HG03460 (cell line): ENCODE data around the gene IP6K3.

Source experiments
- ATAC-seq: cut with Tn5 transposase; IDR thresholded peaks from one replicate; pipeline ENCODE4 v1.9.1; 2021; ENCODE audit not compliant: unreplicated experiment

IP6K3 gene

DNA sequence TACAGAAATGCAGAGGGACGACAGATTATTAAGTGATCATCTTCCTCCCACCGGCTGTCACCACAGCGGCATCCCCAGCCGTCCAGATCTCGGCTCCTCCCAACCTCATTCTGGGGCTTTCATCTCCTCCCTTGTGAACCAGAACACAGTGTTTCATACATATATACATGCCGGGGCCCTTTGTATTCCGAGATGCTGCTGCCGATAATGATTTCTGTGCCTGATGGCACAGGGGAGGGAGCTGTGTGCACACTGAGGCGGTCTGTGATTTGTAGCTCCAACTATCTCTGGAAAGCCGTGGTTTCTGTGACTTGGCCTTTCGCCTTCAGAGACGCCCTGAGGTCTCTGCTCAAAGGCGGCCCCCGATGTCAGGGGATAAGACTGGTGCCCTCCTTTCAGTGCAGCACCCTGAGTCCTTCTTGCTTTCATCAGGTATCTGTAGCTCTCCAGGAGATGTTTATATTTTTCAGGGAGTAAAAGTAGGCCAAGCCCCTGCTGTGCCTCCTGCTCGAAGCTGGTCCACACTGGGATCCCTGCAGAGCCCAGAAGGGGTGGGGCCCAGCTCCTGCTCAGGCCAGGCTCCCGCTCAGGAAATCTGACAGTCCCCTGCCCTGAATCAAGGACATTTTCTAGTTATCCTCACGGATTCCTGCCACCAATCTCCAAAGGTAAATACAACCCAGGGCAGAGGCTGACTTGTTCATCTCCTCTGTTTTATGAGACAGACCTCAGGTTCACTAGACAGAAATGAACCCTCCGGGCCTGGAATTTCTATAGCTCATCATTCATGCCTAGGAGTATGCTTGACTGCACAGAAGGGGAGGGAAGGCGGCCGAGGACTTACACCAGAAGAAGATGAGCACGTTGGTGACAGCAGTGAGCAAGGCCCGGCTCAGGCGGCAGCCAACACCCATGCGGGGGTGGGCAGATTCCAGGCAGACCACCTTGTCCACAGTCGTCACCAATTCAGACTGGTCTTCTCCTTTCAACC, 31.0 kb upstream of the IP6K3 start:
- ATAC-seq, result no peak

- ATAC-seq, result no peak
These were observed 30.1 kb upstream of the IP6K3 start for GRCh38 chr6:33776764-33777163.

- ATAC-seq, result no peak
These were observed 29.5 kb upstream of the IP6K3 start for GRCh38 chr6:33776186-33776585.

- no peak for ATAC-seq
These were observed 28.1 kb upstream of the IP6K3 start for GRCh38 chr6:33774774-33775173.

- ATAC-seq, result no peak
These were observed 26.3 kb upstream of the IP6K3 start for GRCh38 chr6:33772902-33773472.

DNA sequence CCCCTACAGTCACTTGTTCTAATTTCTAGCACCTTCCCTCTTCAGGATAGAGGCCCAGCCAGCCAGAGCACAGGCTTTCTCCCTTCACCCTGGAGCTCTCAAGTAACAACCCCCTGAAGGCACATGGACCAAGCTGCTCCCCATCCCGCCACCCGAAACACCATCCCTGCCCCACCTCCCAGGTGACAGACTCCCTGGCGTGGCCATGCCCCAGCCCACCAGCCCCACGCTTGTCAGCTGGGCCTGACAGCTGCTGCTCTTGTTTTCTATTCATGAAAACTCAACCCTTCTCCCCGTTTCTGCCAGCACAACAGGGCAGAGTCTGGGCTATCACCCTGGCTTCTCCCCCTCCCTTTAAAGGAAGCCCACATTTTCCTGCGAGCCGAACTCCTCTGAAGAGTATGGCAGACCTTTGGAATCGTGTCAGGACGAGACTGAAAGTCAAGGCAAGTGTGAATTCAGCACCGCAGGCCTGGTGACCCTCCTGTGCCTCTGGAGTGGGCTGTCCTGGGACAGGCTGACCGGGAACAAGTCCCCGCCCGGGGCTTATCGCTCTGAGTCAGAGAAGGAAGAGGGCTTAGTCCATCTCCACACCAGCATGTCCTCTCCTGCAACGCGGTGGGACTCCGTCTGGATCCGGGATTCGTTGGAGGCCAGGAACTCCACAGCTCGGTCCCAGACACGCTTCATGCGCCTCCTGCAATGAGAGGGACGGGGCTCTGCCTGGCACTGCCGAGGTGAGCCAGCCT, 25.6 kb upstream of the IP6K3 start:
- no peak for ATAC-seq

GRCh38 chr6:33771146-33772081, 24.7 kb upstream of the IP6K3 start:
- no peak for ATAC-seq

- no peak for ATAC-seq
These were observed 24.1 kb upstream of the IP6K3 start for GRCh38 chr6:33770833-33771145.

GRCh38 chr6:33770124-33770832, 23.6 kb upstream of the IP6K3 start:
- ATAC-seq, result no peak

GRCh38 chr6:33769248-33769821, 22.6 kb upstream of the IP6K3 start:
- no peak for ATAC-seq

DNA sequence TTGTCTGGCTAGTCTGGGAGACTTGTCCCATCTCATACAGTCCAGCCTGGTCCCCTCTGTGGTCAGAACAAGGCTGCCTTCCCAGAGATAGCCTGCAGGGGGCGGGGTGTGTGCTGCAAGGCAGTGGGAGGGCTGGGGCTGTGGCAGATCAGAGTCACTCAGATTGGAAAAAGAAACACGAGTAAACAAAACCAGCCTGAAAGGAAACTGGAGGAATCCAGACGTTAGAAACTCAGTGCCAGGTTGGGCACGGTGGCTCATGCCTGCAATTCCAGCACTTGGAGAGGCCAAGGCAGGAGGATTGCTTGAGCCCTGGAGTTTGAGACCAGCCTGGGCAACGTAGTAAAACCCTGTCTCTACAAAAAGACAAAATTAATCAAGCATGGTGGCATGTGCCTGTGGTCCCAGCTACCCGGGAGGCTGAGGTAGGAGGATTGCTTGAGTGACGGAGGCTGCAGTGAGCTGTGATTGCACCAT, 22.0 kb upstream of the IP6K3 start:
- ATAC-seq, result no peak

DNA sequence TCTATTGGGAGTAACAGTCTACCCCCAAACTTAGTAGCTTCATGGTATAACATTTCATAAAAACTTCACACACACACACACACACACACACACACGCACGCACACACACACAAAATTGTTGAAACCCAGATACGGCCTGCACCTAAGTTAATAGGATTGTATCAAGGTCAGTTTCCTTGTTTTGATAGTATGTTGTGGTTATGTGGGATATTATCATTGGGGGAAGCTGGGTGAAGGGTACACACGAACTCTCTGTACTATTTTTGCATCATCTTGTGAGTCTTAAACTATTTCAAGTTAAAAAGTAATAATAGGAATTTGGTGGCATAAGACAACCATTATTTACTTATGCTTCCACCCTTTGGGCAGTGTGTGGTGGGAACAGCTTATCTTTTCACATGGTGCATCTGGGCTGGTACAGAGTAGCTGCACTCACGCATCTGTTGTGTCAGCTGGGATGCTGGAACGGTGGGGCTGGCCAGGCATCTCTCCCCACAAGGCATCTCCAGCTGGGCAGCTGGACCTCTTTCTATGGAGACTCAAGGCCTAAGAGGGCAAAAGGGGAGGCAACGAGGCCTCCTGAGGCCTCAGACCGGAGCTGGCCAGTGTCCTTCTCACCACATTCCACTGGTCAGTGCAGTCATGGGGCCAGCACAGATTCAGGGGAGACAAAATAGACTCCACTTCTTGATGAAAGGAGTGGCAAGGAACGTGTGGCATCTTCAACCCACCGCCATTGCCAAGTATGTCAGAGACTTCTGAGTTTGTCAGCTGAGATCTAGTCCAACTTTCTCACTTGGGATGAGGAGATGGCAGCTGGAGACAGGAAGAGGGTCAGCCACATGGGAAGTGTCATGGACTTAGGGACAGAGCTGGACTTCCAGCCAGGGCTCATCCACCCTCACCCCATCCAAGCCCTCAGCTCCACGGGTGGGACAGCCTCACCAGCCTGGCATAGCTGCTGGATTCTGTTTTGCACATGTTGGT, 20.5 kb upstream of the IP6K3 start:
- ATAC-seq, result no peak

DNA sequence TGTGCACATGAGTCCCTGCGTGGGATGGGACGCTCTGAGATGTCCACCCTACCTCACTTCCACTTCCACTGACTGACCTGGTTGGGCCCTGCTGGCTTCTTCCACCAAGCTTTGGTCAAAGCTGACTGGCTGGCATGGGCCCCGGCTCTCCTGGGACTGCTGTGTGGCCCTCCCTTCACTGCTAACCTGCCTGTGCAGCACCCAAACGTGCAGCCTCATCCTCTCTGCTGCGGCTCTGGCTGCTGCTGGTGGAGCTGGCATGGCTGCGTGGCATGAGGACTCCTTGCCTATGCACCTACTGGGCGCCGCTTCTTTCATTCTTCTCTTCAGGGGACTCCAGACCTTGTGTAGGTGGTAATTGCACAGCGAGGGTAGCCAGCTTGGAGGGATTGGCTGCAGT, 18.7 kb upstream of the IP6K3 start:
- ATAC-seq, result no peak

GRCh38 chr6:33764036-33764435, 17.3 kb upstream of the IP6K3 start:
- ATAC-seq, result no peak

DNA sequence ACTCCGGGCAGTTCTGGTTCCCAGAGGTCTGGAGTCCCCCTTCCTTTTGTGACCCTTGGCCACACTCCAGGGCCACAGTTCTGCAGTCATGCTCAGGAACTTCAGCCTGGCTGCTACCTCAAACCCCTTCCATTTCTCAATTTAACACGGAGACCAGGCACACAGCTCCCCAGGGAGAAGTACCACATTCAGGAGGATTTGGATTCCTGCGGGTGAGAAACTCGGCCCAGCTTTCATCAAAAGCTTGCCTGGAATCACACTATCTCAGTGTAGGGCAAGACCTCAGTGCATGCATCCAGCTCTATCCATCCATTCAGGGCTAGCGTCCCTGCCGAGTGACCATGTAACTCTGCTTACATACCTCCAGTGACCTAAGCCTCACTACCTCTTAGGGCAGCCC, 16.8 kb upstream of the IP6K3 start:
- ATAC-seq, result no peak

- ATAC-seq, result no peak
These were observed 16.0 kb upstream of the IP6K3 start for GRCh38 chr6:33762713-33763112.

DNA sequence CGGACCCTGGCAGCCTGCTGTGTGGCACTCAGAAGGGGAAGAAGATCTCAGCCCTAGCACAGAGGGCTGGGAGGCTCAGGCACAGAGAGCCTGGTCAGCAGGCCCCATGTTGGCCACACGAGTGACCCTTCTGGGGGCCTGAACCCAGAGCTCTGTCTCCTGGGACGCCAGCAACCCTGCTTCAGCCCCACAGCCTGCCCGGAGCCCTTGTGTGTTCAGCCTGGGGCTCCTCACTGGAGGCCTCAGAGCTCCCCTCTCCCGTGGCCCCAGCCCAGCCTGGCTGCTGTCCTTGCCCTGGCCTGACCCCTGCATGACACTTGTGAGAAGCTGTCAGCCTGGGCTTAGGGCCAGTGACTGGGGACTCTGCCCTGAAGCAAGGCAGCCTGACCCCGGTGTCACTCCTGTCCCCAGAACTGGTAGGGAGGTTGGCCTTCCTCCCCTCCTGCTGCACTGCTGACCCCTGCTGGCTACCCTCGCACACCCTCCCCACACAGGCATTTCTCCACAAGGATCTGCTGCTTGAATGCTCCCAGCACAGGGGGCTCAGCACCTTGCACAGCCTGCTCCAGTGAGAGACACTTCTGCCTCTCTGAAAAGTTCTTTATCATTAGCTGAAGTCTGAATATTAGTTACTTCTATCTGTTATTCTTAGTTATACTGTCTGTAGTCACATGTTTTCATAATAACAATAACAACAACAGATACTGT, 15.4 kb upstream of the IP6K3 start:
- ATAC-seq, result no peak

DNA sequence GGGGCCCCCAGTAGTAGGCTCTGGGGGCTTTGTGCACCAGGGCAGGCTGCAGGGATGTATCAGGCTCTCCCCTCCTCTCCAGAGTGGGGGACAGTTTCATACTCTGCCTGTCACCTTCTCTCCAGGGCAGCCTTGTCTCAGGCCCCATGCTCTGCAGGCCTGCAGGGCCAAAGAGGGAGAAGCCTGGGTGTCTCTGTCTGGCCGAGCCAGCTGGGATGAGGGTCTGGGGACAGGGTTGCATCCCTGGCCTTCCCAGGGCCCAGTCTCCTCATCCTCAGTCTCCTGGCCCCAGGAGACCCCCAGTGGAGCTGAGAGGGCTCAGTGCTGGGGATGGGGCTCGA, 14.8 kb upstream of the IP6K3 start:
- ATAC-seq, result no peak
